ENCODE results near the gene KRT38.

KRT38 gene

DNA sequence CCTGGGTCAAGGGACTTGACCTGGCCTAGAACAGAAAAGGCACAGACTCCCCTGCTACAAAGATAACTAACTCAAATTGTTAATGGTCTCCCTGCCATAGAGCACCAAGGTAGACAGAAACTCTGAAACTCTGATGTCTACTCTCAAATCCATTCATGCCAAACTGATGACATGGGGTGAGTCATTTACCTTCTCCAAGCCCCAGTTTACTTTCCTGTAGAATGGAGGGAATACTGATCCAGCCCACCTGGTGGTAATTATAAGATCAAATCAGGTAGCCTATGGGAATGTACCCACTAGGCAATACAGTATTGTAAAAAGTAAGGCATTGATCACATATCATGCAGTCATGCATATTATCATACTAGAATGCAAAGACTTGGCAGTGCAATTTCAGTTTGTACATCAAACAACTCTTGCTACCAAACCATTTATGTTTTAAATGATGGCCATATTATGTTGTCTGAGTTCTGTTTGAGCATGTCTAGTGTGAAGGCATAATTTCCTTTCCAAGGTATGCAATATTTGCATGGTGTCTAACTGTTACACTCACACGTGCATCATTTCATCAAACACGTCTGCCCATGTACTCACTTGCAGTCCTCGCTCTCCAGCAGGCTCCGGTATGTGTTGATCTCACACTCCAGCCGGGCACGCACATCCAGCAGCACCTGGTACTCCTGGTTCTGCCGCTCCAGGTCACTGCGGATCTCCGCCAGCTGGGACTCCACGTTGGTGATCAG, 46.4 kb downstream of the KRT38 start:
- no peak for DNase-seq (ENCODE audit: low spot score)

DNA sequence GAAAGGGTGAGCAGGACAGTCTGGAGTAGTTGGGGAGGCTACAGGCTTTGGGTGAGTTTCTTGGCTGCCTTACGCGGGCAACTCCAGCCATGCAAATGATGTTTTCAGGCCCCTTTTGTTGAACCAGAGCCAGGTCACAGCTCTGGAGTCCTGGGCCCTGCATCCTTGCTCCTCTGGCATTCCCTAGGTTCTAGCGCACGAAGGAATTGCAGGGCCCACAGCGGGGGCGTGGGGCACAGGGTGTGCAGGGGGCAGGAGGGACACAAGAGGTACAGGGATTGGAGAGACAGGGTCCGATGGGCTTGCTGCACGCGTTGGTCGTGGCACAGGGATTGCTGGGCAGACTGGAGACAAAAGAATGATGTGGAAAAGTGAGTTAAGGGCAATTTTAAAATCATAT, 47.0 kb downstream of the KRT38 start:
- no peak for DNase-seq (ENCODE audit: low spot score)

DNA sequence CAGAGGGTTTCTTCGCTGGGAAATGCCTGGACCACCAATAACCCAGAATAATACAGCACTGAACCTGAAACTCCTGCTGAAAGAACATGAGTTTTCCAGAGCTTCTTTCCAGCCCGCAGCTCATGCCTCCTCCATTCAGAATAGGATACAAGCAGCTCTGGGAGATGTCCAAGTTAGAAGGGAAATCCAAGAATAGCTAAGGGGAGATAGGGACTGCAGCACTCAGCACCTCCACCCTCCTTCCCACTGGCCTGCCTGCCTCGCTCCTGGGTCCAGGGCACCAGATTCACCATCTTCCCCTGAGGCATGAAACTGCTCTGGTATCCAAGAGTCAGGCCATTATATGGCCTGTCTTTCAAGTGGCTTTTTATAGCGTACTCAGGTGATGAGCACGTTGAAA, 47.5 kb downstream of the KRT38 start:
- no peak for DNase-seq (ENCODE audit: low spot score)

DNA sequence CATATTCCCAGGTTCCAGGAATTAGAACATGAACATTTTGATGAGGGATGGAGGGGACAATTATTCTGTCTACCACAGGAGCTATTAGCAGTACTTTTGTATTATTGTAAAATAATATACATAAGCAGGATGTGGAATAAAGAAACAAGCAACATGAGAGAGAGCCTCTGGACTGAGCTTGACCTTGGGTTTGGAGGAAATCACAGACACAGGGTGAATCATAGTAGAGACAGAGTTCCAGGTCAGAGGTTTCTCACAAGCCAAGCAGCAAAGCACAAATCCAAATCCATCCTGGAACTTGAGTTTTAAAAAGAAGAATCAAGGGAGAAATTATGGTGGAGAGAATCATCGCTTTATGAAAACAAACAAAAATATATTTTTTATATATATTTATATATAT, 48.5 kb downstream of the KRT38 start:
- no peak for DNase-seq (ENCODE audit: low spot score)

DNA sequence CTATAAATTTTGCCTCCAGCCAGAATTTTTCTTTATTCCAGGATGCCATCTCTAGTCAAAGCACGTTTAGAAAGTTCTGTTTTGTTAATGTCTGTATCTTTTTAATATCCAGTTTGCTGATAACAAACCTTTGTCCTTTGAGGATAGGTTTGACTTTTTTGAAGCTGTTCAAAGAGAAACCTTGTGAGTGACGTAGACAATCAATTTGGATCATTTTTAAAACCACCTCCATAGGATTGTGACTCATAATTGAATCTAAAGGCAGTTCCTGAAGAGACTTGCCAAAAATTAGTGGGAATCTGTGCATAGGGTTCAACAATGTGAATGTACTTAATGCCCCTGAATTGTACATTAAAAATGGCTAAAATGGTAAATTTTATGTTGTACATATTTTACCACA, 49.2 kb downstream of the KRT38 start:
- DNase-seq (ENCODE audit: low spot score) = no peak

DNA sequence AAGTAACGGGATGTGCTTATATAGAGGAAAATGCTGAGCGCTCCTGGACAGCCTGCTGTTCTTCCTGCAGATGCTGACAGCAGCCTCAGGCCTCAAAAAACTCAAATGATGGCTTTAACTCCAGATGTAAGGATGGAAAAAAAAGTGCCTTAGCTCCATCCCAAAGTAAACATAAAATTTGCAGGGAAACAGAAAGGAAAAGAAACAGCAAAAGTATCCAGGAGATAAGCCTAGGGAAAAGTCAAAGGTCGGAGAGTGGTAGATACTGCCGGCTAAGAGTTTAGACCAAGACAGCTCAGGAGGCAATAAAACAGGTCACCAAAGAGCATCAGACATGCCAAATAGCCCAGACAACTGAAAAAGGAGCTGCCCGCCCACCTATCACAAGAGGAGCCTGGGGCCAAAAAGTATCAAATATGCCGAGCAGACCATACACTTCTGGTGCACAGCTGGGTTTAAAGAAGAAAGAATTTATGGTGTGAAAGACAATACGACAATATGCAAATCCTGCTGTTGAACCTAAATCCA, 50.3 kb downstream of the KRT38 start:
- no peak for DNase-seq (ENCODE audit: low spot score)

DNA sequence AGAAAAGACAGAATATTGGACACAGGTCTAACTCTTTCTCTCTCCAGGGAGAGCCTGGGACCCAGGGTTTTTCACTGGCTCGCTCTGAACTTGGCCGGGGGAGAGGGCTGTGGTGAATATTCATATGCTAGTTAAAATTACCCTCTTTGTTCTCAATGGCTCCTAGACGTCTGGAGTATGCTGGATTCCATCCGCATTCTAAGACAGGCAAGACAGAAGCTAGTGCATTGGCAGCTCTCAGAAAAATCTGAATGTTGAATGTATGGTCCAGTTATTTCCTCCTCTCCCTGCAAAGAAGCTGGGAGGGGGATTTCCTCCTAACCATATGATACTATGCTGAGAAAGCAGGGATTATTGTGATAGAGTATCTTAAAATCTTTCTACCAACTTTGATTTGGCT, 53.1 kb downstream of the KRT38 start:
- no peak for DNase-seq (ENCODE audit: low spot score)

DNA sequence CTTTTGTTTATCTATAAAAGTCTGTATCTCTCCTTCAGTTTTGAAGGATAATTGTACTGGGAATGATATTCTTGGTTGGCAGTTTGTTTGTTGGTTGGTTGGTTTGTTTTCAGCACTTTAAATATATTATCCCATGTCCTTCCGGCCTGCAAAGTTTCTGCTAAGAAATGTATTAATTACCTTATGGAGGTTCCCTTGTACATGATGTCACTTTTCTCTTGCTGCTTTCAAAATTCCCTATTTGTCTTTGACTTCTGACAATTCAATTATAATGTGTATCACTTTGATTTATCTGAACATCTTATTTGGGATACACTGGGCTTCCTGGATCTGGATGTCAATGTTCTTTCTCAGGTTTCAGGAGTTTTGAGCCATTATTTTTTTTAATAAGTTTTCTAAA, 54.6 kb downstream of the KRT38 start:
- no peak for DNase-seq (ENCODE audit: low spot score)
